Adrenal gland (tissue), 5 donors: Measurements from ENCODE around the gene NCKAP5L.

Experiments used
- CTCF ChIP-seq, 6 experiments: fragments of 450-650 bp in 4 of 6; fragments of 200-600 bp in 2 of 6; sonication (generic) in 1 of 6; IDR thresholded peaks; 1 replicate in 5 of 6; 2 replicates in 1 of 6; pipeline versions ENCODE4 v1.5.1 to v1.8.0; 2016 to 2021; ENCODE audit warnings: antibody characterized with exemption in 6 of 6, mild to moderate bottlenecking in 2 of 6, moderate library complexity in 1 of 6
- POLR2A ChIP-seq, 2 donors: fragments of 450-650 bp; IDR thresholded peaks; one replicate each; pipeline ENCODE4 v1.6.1; 2017; ENCODE audit warnings: antibody characterized with exemption in 2 of 2, mild to moderate bottlenecking in 2 of 2, moderate library complexity in 1 of 2
- donor health status: DM: no; HTN: no; CAD: no.

DNA sequence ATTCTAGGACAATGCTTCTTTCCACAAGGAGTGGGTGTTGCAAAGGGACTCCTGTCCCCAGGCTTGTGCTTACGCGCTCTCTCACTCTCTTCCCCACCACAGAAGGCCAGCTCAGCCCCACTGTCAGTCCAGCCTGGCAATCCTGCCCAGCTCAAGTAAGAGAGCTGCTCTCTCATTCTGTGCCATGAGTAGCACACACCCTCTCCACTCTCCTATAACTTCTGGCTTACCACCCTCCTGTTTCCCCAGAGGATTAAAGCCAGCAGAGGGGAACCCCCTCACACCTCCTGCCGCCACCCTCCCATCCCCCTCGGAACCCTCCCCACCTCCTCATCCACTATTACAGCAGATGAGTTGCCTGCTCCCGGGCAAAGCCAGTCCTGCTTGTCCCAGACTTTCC lies 17.1 kb downstream of the NCKAP5L start:
- TF ChIP-seq CTCF (IDR thresholded peaks at IDR 0.05), result no peak
- TF ChIP-seq POLR2A (IDR thresholded peaks at IDR 0.05), result no peak
